Measurements from ENCODE around the gene NCF4.

- TF ChIP-seq CTCF (conservative IDR thresholded peaks at IDR 0.05): no peak
- no peak for TF ChIP-seq ZFX (IDR thresholded peaks at IDR 0.05)
Measured at GRCh38 chr22:36860017-36860416, 789 bp upstream of the NCF4 start.

All from C4-2B (cell line).